MG63 (cell line): ENCODE results near the gene ITPR3. TPM values are rescaled to one million over a fixed set of nuclear protein-coding genes. Genes with fewer than 3 reads are reported as not detected.
"Not testable (repeated sequence)": the region's sequence is repeated elsewhere in the genome, so short reads cannot be mapped to it uniquely, and the experiment has no call there.

Source experiments
- DNase-seq: peaks from one replicate; pipeline ENCODE4 v3.0.0-alpha.2; 2020
- H3K27me3 ChIP-seq: fragments of 250-450 bp; sonication (Bioruptor Pico); 2 replicates; pipeline ENCODE4 v1.5.1; 2020; ENCODE audit warnings: mild to moderate bottlenecking, moderate library complexity
- H3K36me3 ChIP-seq: fragments of 250-450 bp; sonication (Bioruptor Pico); 2 replicates; pipeline ENCODE4 v1.5.1; 2020; ENCODE audit warnings: mild to moderate bottlenecking, moderate library complexity
- H3K4me3 ChIP-seq: fragments of 250-450 bp; sonication (Bioruptor Pico); 2 replicates; pipeline ENCODE4 v1.5.1; 2020; ENCODE audit warnings: mild to moderate bottlenecking, moderate library complexity
- H3K9me3 ChIP-seq: fragments of 250-450 bp; sonication (Bioruptor Pico); 2 replicates; pipeline ENCODE4 v1.5.1; 2020; ENCODE audit warnings: mild to moderate bottlenecking, moderate library complexity
- total RNA-seq: library from RNA; depleted of rRNA; stranded (reverse); fragments of >200 nt; shearing (Covaris generic); gene quantifications from 2 replicates; pipeline ENCODE4 v1.2.3, GENCODE V29; 2014; ENCODE audit warnings: low replicate concordance

Gene ITPR3
- total RNA-seq, 1 experiment from 2014 or later = 14.5 TPM

DNA sequence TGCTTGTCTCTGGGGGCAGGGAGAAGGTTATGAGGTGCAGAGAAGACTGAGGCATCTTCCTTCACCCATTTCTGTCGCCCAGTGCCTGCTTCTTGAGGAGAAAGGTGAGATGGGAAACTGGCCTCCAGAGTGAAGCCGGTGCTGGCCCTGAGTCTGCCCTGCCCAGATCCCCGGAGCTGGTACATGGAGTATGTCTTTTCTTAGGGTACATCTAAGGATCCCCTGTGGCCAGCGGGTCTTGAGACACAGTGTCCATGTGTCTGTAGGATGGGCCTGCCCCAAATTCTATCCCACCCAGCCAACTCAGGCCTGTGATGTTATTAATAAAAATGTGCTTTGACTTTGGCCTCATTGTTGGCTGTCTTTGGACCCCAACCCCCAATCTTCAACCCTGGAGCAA, 32.2 kb upstream of the ITPR3 start:
- DNase-seq = no peak
- Histone ChIP-seq H3K9me3 (no peaks in the 10 kb centered on the region), H3K4me3 (no peak overlapping the region), H3K27me3 (no peaks in the 10 kb centered on the region), H3K36me3 (no peaks in the 10 kb centered on the region)

DNA sequence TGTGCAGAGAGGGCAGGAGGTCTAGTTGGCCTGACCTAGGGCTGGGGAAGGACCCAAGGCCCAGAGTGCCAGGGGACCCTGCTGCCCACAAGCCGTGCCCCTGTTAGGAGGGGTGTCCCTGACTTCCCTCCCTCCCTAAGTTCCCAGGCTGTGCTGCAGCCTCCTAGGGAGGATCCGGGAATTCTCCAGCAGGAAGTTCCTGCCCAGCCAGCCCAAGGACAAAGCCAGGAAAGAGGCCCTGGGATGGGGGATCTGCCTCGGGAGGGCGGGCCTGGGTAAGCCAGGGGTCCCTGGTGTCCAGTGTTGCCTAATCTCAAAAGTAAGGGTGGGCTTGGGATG, 31.8 kb upstream of the ITPR3 start:
- no peak for DNase-seq
- no peaks in the 10 kb centered on the region for H3K9me3 ChIP-seq
- no peak overlapping the region for H3K4me3 ChIP-seq
- no peaks in the 10 kb centered on the region for H3K36me3 ChIP-seq
- no peaks in the 10 kb centered on the region for H3K27me3 ChIP-seq

DNA sequence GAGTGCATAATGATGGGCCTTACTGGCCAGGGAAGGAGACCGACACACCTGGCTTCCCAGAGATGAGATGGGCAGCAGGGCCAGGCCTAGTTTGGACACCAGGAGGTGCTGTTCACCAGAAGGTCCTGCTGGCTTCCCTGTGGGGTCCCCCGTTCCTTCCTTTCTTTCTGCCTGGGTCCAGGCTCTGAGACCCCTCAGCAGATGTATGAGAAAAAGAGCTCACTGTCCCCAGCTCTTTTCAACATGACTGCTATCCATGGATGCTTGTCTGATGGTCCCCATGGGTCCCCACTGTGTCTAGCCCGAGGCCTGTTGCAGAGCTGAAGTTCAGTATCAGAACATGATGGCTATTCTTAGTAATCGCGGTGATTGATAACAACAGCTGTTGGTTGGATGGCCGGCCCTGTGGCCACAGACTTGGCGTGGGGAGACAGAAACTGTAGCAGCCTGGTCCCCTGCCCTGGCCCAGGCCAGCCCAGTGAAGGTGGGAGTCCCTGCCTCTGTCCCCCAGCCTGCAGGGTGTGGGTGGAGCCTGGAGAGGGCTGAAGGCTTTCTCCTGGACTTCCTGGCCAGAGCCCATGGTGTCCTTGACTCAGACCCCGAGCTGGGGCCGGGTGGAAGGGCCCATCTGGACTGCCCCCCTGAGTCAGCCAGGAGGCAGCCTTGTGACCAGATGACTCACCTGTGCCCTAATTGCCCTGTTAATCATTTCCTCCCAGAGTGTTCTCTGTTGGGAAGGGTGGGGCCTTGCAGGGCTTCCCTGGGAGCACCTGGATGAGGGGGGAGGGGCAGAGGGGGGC, 31.2 kb upstream of the ITPR3 start:
- H3K4me3 ChIP-seq = no peak overlapping the region
- no peaks in the 10 kb centered on the region for H3K9me3 ChIP-seq
- DNase-seq = peak; percentile 92
- no peaks in the 10 kb centered on the region for H3K27me3 ChIP-seq
- no peaks in the 10 kb centered on the region for H3K36me3 ChIP-seq

DNA sequence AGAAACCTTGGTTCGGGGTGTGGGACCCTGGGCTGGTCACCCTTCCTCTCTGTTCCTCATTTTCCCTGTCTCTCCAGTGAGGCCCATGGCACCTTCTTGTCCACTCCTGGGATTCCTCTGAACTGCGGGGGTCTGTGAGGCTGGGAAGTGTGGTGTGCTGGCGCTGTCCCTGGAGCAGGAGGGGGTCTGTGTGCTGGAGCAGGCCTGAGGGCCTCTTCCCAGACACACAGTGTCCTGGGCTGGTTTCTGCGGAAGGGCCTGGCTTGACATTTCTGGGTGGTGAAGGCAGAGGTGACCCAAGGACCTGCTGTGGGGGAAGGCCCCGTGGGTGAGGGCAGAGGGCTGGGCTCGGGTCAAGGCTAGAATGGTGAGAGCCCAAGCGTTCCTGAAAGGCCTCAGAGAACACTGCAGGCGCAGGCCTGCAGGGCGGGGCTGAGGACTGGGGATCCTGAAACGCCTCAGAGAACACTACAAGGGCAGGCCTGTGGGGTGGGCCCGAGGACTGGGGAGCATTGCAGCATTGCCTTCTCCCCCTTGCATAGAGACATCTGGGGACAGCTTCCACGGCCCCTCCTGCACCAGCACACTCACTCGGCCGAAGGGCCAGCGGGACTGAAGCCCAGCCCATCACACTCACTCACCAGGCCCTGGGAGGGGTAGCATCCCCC, 30.5 kb upstream of the ITPR3 start:
- Histone ChIP-seq H3K9me3 (no peaks in the 10 kb centered on the region), H3K27me3 (no peaks in the 10 kb centered on the region), H3K4me3 (no peak overlapping the region), H3K36me3 (no peaks in the 10 kb centered on the region)
- DNase-seq = no peak

DNA sequence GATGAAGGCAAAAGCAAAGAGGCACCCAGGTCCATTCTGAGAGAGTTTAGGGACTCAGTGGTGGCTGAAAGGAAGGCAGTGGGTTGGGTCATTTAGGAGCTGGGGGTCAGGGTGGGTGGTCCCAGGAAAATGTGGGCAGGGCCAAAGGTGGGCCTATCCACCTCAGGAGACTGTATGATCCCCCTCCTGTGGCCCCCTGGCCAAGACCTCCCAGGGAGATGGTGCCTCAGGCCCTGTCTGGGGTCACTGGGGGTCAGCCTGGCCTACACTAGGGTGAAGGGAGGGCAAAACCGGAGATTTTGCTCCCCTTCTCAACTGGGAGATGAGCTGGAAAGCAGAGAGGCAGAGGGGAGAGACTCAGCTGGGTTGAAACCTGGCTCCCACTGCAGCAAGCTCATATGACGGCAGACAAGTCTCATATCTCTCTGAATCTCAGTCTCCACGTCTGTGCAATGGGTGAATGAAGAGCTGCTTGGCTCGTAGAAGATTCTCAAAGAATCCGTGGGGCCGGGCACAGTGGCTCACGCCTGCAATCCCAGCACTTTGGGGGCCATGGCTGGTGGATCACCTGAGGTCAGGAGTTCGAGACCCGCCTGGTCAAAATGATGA, 29.6 kb upstream of the ITPR3 start:
- Histone ChIP-seq H3K9me3 (no peaks in the 10 kb centered on the region), H3K36me3 (no peaks in the 10 kb centered on the region), H3K27me3 (no peaks in the 10 kb centered on the region), H3K4me3 (no peak overlapping the region)
- DNase-seq = no peak

DNA sequence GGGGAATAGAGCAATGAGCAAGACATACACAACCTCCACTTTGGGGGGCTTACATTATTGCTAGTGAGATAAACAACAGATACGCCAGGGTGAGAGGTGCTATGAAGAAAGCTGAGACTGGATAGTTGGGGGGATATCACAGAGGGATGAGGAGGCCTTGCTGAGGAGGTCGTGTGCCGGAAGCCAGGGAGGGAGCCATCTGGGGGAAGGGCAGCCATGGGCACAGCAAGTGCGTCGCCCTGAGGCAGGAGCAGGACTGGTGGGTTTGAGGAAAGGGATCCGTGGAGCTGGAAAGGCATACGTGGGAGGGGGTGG, 28.9 kb upstream of the ITPR3 start:
- Histone ChIP-seq H3K4me3 (no peak overlapping the region), H3K36me3 (no peaks in the 10 kb centered on the region), H3K27me3 (no peaks in the 10 kb centered on the region), H3K9me3 (no peaks in the 10 kb centered on the region)
- no peak for DNase-seq

DNA sequence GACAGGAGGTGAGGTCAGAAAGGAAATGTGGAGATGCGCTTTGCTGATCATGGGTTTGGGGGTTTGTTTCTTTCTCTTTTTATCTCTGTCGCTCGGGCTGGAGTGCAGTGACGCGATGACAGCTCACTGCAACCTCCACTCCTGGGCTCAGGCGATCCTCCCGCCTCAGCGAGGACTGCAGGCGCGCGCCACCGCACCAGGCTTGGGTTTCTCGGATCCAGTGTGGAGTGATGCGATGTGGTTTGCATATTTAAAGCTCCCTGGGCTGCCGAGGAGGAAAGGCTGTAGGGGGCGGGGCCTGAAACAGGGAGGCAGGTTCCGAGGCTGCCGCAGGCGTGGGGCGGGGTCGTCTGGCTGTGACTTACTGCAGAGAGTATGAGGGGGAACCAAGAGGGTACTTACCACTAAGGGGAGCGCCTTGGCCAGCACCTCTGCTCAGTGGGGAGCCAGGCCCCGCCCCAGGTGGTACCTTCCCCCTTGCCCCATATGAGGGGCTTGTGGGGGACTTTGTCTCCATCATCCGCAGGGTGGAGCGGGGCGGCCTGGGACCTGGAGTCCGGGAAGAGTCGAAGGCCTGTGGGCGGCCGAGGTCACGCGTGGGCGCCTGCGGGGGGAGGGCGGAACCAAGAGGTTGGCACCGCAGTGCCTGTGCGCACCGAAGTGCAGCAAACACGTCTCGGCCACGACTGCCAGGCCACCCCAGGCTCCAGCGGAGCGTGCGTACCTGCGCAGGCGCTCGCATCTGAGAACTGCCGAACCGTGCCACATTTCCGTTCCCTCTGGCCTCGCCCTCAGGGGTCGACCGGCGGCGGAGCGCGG, 28.3 kb upstream of the ITPR3 start:
- H3K9me3 ChIP-seq = no peaks in the 10 kb centered on the region
- H3K4me3 ChIP-seq = no peak overlapping the region
- no peak for DNase-seq

DNA sequence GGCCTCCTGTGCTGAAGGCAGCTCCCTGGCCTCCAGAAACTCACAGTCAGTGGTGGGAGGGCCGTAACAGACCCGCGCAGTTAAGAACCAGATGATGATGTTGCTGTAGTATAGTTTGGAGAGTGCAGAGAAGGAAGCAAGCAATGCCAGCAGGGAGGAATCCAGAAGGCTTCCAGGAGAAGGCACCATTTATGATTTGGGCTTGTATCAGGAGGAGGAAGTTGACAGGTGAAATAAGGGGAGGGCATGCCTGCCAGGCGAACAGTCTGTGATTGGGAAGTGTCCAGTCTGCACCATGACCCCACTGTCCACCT, 27.8 kb upstream of the ITPR3 start:
- no peaks in the 10 kb centered on the region for H3K9me3 ChIP-seq
- H3K36me3 ChIP-seq = no peaks in the 10 kb centered on the region
- H3K27me3 ChIP-seq = no peaks in the 10 kb centered on the region
- no peak overlapping the region for H3K4me3 ChIP-seq
- no peak for DNase-seq

More for the DNA sequence above, 28.3 kb upstream of the ITPR3 start:
- H3K36me3 ChIP-seq = no peaks in the 10 kb centered on the region
- H3K27me3 ChIP-seq = no peaks in the 10 kb centered on the region

DNA sequence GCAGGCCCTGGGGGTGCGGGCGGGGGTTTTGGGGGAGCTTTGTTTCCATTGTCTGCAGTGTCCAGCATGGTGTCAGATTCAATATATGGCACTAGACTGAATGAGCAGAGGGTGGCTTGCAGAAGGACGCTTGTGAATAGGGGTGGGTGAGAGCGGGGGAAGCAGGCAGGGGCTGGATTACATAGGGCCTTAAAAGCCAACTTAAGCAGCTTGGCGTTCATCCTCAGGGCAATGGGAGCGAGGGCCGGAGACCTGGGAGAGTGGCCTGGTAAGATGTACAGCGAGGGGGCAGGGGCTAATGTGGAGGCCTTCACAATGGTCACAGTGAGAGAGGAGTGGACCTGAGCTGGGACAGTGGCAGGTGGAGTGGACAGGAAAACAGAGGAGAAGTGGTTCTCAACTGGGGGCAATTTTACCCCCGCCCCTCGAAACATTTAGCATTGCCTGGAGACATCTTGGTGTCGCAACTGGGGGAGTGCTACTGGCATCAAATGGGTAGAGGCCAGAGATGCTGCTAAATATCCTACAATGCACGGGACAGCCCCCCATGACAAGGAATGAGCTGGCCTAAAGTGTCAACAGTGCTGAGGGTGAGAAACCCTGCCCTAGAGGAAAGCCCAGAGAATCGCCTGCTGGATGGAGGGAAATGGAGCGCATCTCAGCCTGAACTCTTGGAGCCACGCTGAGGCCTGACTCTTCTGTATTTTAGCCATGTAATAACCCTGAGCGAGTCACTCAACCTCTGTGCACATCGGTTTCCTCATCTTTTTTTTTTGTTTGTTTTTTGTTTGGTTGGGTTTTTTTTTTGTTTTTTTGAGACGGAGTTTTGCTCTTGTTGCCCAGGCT, 25.9 kb upstream of the ITPR3 start:
- Histone ChIP-seq H3K4me3 (no peak overlapping the region), H3K9me3 (no peaks in the 10 kb centered on the region), H3K36me3 (no peaks in the 10 kb centered on the region), H3K27me3 (no peaks in the 10 kb centered on the region)
- DNase-seq = peak; percentile 36

DNA sequence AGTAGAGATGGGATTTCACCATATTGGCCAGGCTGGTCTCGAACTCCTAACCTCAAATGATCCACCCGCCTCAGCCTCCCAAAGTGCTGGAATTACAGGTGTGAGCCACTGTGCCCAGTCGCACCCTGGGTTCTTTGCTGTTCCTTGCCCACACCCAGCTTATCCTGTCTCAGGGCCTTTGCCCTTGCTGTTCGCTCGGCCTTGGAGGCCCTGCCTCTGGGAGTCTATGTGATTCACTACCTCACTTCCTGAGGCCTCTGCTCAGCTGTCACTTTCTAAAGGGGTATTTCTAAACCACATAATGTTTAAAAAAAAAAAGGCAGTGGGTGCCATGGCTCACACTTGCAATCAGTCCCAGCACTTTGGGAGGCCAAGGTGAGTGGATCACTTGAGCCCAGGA, 24.2 kb upstream of the ITPR3 start:
- not testable (repeated sequence) for H3K36me3 ChIP-seq, H3K27me3 ChIP-seq, DNase-seq, H3K9me3 ChIP-seq, H3K4me3 ChIP-seq

DNA sequence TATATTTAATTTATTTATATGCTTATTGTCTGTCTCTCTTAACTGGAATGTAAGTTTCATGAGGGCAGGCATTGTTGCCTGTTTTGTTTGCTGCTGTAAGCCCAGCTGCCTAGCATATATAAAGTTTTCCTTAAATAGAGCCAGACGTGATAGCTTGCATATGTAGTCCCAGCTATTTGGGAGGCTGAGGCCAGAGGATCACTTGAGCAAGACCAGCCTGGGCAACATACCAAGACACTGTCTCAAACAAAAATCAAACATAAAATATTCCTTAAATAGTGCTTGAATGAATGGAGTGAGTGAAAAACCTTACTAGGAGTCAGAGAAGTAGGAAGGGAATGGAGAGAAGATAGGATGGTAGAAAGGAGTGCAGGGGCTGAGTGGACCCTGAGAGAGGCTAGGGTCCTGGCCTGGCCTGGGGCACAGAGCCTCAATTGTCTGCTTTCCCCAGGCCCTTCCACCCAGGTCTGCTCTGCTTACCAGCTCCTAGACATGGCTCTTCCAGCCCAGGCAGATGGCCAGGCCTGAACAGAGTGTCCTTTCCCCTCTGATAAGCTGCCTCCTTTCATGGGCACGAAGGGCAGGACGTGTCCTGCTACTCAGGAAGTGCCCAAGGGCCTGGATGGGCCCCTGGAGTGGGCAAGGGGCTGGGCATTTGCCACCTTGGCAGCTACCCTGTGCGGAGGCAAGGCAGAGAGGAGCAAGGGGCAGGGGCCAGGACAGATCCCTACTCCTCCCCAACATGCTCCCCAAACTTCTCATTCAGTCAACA, 23.4 kb upstream of the ITPR3 start:
- Histone ChIP-seq H3K4me3 (no peak overlapping the region), H3K36me3 (no peaks in the 10 kb centered on the region), H3K9me3 (no peaks in the 10 kb centered on the region), H3K27me3 (no peaks in the 10 kb centered on the region)
- no peak for DNase-seq

DNA sequence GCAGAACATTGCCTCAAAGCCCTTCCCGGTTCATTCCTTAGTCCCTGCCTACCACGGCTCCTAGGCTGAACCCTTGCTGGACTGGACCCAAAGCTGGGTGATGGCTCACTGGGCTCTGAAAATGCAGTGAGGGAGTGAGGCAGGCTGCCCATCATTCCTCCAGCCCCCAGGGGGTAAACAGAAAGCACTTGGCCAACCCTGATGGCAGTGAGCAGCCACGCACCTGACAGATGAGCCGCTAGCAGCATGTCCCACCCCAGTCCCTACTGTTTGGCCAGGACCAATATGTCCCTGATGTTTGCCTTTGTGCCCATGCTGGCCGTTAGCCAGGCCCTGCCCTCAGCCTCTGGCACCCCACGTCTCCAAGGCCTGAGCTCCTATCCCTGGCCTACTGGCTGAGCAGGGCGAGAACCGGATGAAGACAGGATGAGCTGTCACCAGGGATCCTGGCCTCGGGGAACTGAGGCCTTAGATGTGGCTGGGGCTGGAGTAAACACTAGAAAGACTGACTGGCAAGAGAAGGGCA, 21.6 kb upstream of the ITPR3 start:
- Histone ChIP-seq H3K4me3 (no peak overlapping the region), H3K9me3 (no peaks in the 10 kb centered on the region), H3K27me3 (no peaks in the 10 kb centered on the region), H3K36me3 (no peaks in the 10 kb centered on the region)
- peak; percentile 75 for DNase-seq

DNA sequence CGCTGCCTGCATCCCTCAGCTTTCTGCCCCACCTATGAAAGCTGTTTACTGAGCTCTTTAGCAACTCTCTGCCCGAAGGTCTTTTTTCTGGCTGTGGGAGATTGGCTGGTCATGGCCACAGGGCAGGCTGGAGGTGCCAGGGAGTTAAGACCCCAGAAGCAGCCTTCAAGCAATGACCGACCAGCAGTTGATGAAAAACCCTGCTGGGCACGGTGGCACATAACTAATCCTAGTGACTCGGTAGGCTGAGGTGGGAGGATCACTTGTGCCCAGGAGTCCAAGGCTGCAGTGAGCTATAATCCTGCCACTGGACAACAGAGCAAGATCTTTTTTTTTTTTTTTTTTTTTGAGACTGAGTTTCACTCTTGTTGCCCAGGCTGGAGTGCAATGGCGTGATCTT, 20.4 kb upstream of the ITPR3 start:
- no peak for DNase-seq

DNA sequence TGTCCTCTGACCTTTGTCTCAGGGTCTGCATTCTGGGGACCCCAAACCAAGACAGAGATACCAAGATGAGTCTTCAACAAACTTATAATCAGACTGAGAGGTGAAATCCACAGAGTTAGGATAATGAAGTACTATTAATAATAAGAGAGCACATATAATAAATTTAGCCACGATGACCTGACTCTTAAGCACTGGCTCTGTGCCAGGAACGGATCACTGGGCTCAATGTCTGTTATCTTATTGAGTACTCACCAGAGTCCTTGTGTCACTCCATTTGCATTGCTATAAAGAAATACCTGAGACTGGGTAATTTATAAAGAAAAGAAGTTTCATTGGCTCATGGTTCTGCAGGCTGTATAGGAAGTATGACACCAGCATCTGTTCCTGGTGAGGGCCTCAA, 18.9 kb upstream of the ITPR3 start:
- no peak for DNase-seq
- Histone ChIP-seq H3K27me3 (no peaks in the 10 kb centered on the region), H3K9me3 (no peaks in the 10 kb centered on the region), H3K4me3 (no peak overlapping the region), H3K36me3 (no peaks in the 10 kb centered on the region)

More for the DNA sequence above, 20.4 kb upstream of the ITPR3 start:
- Histone ChIP-seq H3K9me3 (no peaks in the 10 kb centered on the region), H3K27me3 (no peaks in the 10 kb centered on the region), H3K36me3 (no peaks in the 10 kb centered on the region), H3K4me3 (no peak overlapping the region)

DNA sequence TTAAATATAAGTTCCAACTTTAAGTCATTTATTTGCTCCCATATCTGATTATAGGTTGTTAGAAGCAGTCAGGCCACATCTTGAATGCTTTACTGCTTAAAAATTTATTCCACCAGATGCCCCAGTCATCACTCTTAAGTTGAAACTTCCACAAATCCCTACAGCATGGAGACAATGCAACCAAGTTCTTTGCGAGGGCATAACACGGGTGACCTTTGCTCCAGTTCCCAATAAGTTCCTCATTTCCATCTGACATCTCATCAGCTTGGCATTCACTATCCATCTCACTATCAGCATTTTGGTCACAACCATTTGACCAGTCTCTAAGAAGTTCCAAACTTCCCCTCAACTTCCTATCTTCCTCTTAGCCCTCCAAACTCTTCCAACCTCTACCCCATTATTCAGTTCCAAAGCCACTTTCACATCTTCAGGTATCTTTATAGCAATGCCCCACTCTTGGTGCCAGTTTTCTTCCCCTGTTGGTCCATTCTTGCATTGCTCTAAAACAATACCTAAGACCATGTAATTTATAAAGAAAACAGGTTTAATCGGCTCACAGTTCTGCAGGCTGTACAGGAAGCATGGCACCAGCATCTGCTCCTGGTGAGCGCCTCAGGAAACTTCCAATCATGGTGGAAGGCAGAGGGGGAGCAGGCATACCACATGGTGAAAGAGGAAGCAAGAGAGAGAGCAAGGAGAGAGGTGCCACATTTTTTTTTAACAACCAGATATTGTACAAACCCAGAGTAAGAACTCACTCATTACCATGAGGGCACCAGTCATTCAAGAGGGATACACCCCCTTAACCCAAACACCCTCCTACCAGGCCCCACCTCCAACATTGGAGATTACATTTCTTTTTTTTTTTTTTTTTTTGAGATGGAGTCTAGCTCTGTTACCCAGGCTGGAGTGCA, 15.9 kb upstream of the ITPR3 start:
- no peak for DNase-seq
- no peaks in the 10 kb centered on the region for H3K27me3 ChIP-seq
- no peaks in the 10 kb centered on the region for H3K36me3 ChIP-seq
- no peak overlapping the region for H3K4me3 ChIP-seq
- no peaks in the 10 kb centered on the region for H3K9me3 ChIP-seq
